H1 (cell line): ENCODE results near the gene ZNF362. TPM values are rescaled to one million over a fixed set of nuclear protein-coding genes. Genes with fewer than 3 reads are reported as not detected.

Experiments
- CTCF ChIA-PET: fragments of 300-600 bp; sonication (Branson Sonifier 250); formaldehyde crosslinking; loops from one replicate; lab custom pipeline; 2021; ENCODE audit not compliant: partially characterized antibody; lab: Charles Lee
- POLR2A ChIA-PET: fragments of 300-600 bp; sonication (Branson Sonifier 250); formaldehyde crosslinking; loops from one replicate; lab custom pipeline; 2021; ENCODE audit warnings: inconsistent platforms; ENCODE audit not compliant: partially characterized antibody; lab: Charles Lee
- DNase-seq, 2 experiments: peaks; one replicate each; pipeline versions ENCODE4 v3.0.0 to v3.0.0-alpha.2; 2010 to 2022; ENCODE audit warnings: low spot score in 2 of 2, low read depth in 1 of 2, mixed read lengths in 1 of 2
- FAIRE-seq: peaks from 2 replicates; lab custom pipeline; 2011; peaks lifted over from hg19 to GRCh38; lab: Jason Lieb, UNC
- H2AFZ ChIP-seq: 2 replicates; pipeline ENCODE4 v1.8.1; 2012; ENCODE audit warnings: low read length, inconsistent platforms
- H2AK5ac ChIP-seq: 2 replicates; pipeline ENCODE4 v1.6.1; 2013; ENCODE audit warnings: low read depth, low read length
- H2BK120ac ChIP-seq: replicated peaks from 2 replicates; pipeline ENCODE3; 2013; ENCODE audit warnings: low read depth, low read length, inconsistent platforms
- H2BK12ac ChIP-seq: 2 replicates; pipeline ENCODE4 v1.6.1; 2013; ENCODE audit warnings: low read depth, low read length
- H2BK15ac ChIP-seq: 2 replicates; pipeline ENCODE4 v1.6.1; 2013; ENCODE audit warnings: low read length
- H2BK20ac ChIP-seq: 2 replicates; pipeline ENCODE4 v1.6.1; 2013; ENCODE audit warnings: low read length
- H2BK5ac ChIP-seq: 2 replicates; pipeline ENCODE4 v1.6.1; 2013; ENCODE audit warnings: low read depth, low read length
- H3K14ac ChIP-seq: 2 replicates; pipeline ENCODE4 v1.6.1; 2013; ENCODE audit warnings: inconsistent platforms; ENCODE audit not compliant: insufficient read length
- H3K18ac ChIP-seq: 2 replicates; pipeline ENCODE4 v1.6.1; 2013; ENCODE audit warnings: low read length; ENCODE audit errors: extremely low read depth
- H3K23ac ChIP-seq: 2 replicates; pipeline ENCODE4 v1.6.1; 2013; ENCODE audit warnings: inconsistent platforms; ENCODE audit not compliant: insufficient read length
- H3K23me2 ChIP-seq: 2 replicates; pipeline ENCODE4 v1.6.1; 2013; ENCODE audit warnings: low read depth, low read length
- H3K27ac ChIP-seq: 2 replicates; pipeline ENCODE4 v1.6.1; 2011; ENCODE audit warnings: low read depth, low read length, inconsistent platforms
- H3K27me3 ChIP-seq, 4 experiments: replicated peaks in 1 of 4; 1 replicate in 1 of 4; 2 replicates in 3 of 4; pipeline versions ENCODE4 v1.6.1 to v1.8.1; 2011 to 2013; ENCODE audit warnings: low read length in 3 of 4, mild to moderate bottlenecking in 3 of 4, inconsistent platforms in 2 of 4, mixed read lengths in 2 of 4, moderate library complexity in 1 of 4; ENCODE audit not compliant: control insufficient read depth in 3 of 4, insufficient read depth in 3 of 4; ENCODE audit errors: extremely low read depth in 1 of 4
- H3K36me3 ChIP-seq, 4 experiments: 2 replicates each; pipeline versions ENCODE4 v1.6.1 to v1.8.1; 2011 to 2013; ENCODE audit warnings: mild to moderate bottlenecking in 4 of 4, low read length in 3 of 4, moderate library complexity in 2 of 4, control low read depth in 1 of 4, inconsistent platforms in 1 of 4; ENCODE audit not compliant: insufficient read depth in 4 of 4, control insufficient read depth in 2 of 4
- H3K4ac ChIP-seq: replicated peaks from 2 replicates; pipeline ENCODE3; 2013; ENCODE audit warnings: low read length, low read depth, mixed read lengths, inconsistent platforms; ENCODE audit not compliant: insufficient read length
- H3K4me1 ChIP-seq, 4 experiments: replicated peaks in 1 of 4; 1 replicate in 1 of 4; 2 replicates in 3 of 4; pipeline versions ENCODE4 v1.6.1 to v1.8.1; 2011 to 2013; ENCODE audit warnings: low read length in 3 of 4, inconsistent platforms in 2 of 4, mixed read lengths in 1 of 4; ENCODE audit not compliant: insufficient read depth in 4 of 4, control insufficient read depth in 3 of 4
- H3K4me2 ChIP-seq, 2 experiments: 2 replicates each; pipeline versions ENCODE4 v1.6.1 to v1.8.1; 2011 to 2013; ENCODE audit warnings: low read depth in 2 of 2, low read length in 2 of 2, control low read depth in 1 of 2, inconsistent platforms in 1 of 2, mild to moderate bottlenecking in 1 of 2; ENCODE audit not compliant: insufficient read depth in 1 of 2
- H3K4me3 ChIP-seq, 4 experiments: fragments of 200-600, 300-600 bp in 1 of 4; sonication (generic), shearing (Covaris generic), sonication (Bioruptor Twin) in 1 of 4; 2 replicates each; pipeline versions ENCODE4 v1.5.1 to v1.8.1; 2011 to 2016; ENCODE audit warnings: low read length in 4 of 4, low read depth in 3 of 4, control low read depth in 2 of 4, inconsistent platforms in 2 of 4, mild to moderate bottlenecking in 2 of 4, mixed read lengths in 1 of 4, moderate library complexity in 1 of 4; ENCODE audit not compliant: insufficient read depth in 2 of 4; ENCODE audit errors: extremely low read depth in 1 of 4
- H3K56ac ChIP-seq: replicated peaks from 2 replicates; pipeline ENCODE3; 2013; ENCODE audit warnings: low read depth, mild to moderate bottlenecking, mixed read lengths, low read length, inconsistent platforms; ENCODE audit not compliant: insufficient read length
- H3K79me1 ChIP-seq: 2 replicates; pipeline ENCODE4 v1.6.1; 2013; ENCODE audit warnings: low read depth, low read length, control low read depth
- H3K79me2 ChIP-seq, 2 experiments: 2 replicates each; pipeline versions ENCODE4 v1.6.1 to v1.8.1; 2012 to 2013; ENCODE audit warnings: low read length in 2 of 2, mild to moderate bottlenecking in 2 of 2, inconsistent platforms in 1 of 2; ENCODE audit not compliant: insufficient read depth in 2 of 2, control insufficient read depth in 1 of 2
- H3K9ac ChIP-seq, 4 experiments: replicated peaks in 1 of 4; 1 replicate in 1 of 4; 2 replicates in 3 of 4; pipeline versions ENCODE4 v1.6.1 to v1.8.1; 2011 to 2013; ENCODE audit warnings: low read depth in 3 of 4, low read length in 3 of 4, control low read depth in 2 of 4, mild to moderate bottlenecking in 2 of 4, moderate library complexity in 2 of 4, inconsistent platforms in 1 of 4; ENCODE audit errors: extremely low read depth in 1 of 4
- H3K9me3 ChIP-seq, 2 experiments: 2 replicates each; pipeline versions ENCODE4 v1.6.1 to v1.8.1; 2012 to 2013; ENCODE audit warnings: mild to moderate bottlenecking in 2 of 2, moderate library complexity in 2 of 2, control low read depth in 1 of 2, inconsistent platforms in 1 of 2, low read depth in 1 of 2, low read length in 1 of 2, mixed read lengths in 1 of 2; ENCODE audit not compliant: insufficient read depth in 2 of 2
- H4K20me1 ChIP-seq, 2 experiments: replicated peaks in 1 of 2; 2 replicates each; pipeline versions ENCODE3 to v1.8.1; 2011 to 2013; ENCODE audit warnings: inconsistent platforms in 2 of 2, low read length in 2 of 2, mild to moderate bottlenecking in 1 of 2; ENCODE audit not compliant: insufficient read depth in 2 of 2, control insufficient read depth in 1 of 2
- H4K5ac ChIP-seq: 2 replicates; pipeline ENCODE4 v1.6.1; 2013; ENCODE audit warnings: low read length, low read depth, mixed read lengths, inconsistent platforms; ENCODE audit not compliant: insufficient read length
- H4K8ac ChIP-seq: 2 replicates; pipeline ENCODE4 v1.8.0; 2013; ENCODE audit warnings: mild to moderate bottlenecking, moderate library complexity, low read length, inconsistent platforms; ENCODE audit not compliant: insufficient read depth; ENCODE audit errors: extremely low read depth
- H4K91ac ChIP-seq: replicated peaks from 2 replicates; pipeline ENCODE3; 2013; ENCODE audit warnings: low read length, mixed read lengths, inconsistent platforms; ENCODE audit not compliant: insufficient read length
- ASH2L ChIP-seq: fragments of 200-600, 300-600 bp; sonication (generic); IDR thresholded peaks from one replicate; pipeline ENCODE4 v1.7.1; 2017; ENCODE audit warnings: low read length
- CHD1 ChIP-seq: IDR thresholded peaks from 2 replicates; pipeline ENCODE4 v1.6.1; 2012; ENCODE audit warnings: low read depth, low read length, improper control_type of control experiment
- EGR1 ChIP-seq: IDR thresholded peaks from 2 replicates; pipeline ENCODE4 v1.6.1; 2011; ENCODE audit warnings: low read depth, low read length, borderline replicate concordance
- EP300 ChIP-seq, 2 experiments: IDR thresholded peaks; 1 replicate in 1 of 2; 2 replicates in 1 of 2; pipeline ENCODE4 v1.6.1; 2011 to 2012; ENCODE audit warnings: low read depth in 2 of 2, low read length in 2 of 2, mild to moderate bottlenecking in 2 of 2, borderline replicate concordance in 1 of 2, inconsistent platforms in 1 of 2, moderate library complexity in 1 of 2
- EZH2 ChIP-seq: fragments of 200-600 bp; sonication (generic); IDR thresholded peaks from 2 replicates; pipeline ENCODE4 v1.7.1; 2012; ENCODE audit warnings: low read depth, mild to moderate bottlenecking, moderate library complexity, low read length, inconsistent platforms; ENCODE audit not compliant: severe bottlenecking
- JUN ChIP-seq: IDR thresholded peaks from 2 replicates; pipeline ENCODE4 v1.6.1; 2011; ENCODE audit warnings: low read depth, mild to moderate bottlenecking, improper control_type of control experiment, low read length
- MAFK ChIP-seq: IDR thresholded peaks from 2 replicates; pipeline ENCODE4 v1.6.1; 2012; ENCODE audit warnings: low read depth, mild to moderate bottlenecking, improper control_type of control experiment, low read length
- RXRA ChIP-seq: IDR thresholded peaks from 2 replicates; pipeline ENCODE4 v1.6.1; 2011; ENCODE audit warnings: low read depth, mild to moderate bottlenecking, low read length, moderate library complexity; ENCODE audit not compliant: insufficient read depth
- SAP30 ChIP-seq: fragments of 300-600 bp; sonication (generic); IDR thresholded peaks from 2 replicates; pipeline ENCODE4 v1.7.1; 2012; ENCODE audit warnings: low read length, moderate library complexity, mild to moderate bottlenecking, inconsistent platforms; ENCODE audit not compliant: insufficient read depth, insufficient replicate concordance
- SP4 ChIP-seq: IDR thresholded peaks from 2 replicates; pipeline ENCODE4 v1.6.1; 2012; ENCODE audit warnings: low read length, inconsistent platforms
- SUZ12 ChIP-seq: fragments of 200-600 bp; sonication (generic); IDR thresholded peaks from 2 replicates; pipeline ENCODE4 v1.6.1; 2012; ENCODE audit warnings: mild to moderate bottlenecking, inconsistent platforms, low read length, moderate library complexity, mixed read lengths
- TAF1 ChIP-seq: IDR thresholded peaks from 2 replicates; pipeline ENCODE4 v1.6.1; 2011; ENCODE audit warnings: mild to moderate bottlenecking, low read depth, low read length
- TCF12 ChIP-seq: IDR thresholded peaks from 2 replicates; pipeline ENCODE4 v1.6.1; 2011; ENCODE audit warnings: low read depth, mild to moderate bottlenecking, low read length
- WGBS, 2 experiments: shearing (Covaris generic) in 1 of 2; methylation state at CpG; one replicate each; pipeline versions ENCODE4 v1.1.6 to v1.1.7; 2013 to 2015; ENCODE audit warnings: low lambda C conversion rate in 2 of 2, mixed read lengths in 2 of 2, inconsistent platforms in 1 of 2, low coverage in 1 of 2, missing lambda C conversion rate in 1 of 2; ENCODE audit not compliant: insufficient replicate concordance in 2 of 2, insufficient coverage in 1 of 2, insufficient read length in 1 of 2; ENCODE audit errors: extremely low coverage in 1 of 2, missing lambda C conversion rate in 1 of 2; 5-methylcytosine and 5-hydroxymethylcytosine counted together
- polyA plus RNA-seq, 7 experiments: library from polyadenylated mRNA; depleted of rRNA in 3 of 7; stranded (reverse) in 5 of 7; unstranded in 2 of 7; fragments of >200 nt in 5 of 7; fragments of 200-250 nt in 2 of 7; gene quantifications; 1 replicate in 5 of 7; 2 replicates in 1 of 7; 4 replicates in 1 of 7; pipeline versions ENCODE4 v1.2.1 to v1.2.3, GENCODE V29; 2011 to 2013; ENCODE audit warnings: missing spikeins in 2 of 7, mixed read lengths in 2 of 7
- total RNA-seq: library from RNA; stranded (reverse); fragmentation: NEBNext Ultra II Directional; extraction: Animal tissue kit (Norgen Biotek cat#: 25700); gene quantifications from 2 replicates; pipeline ENCODE4 v1.2.1, GENCODE V29; 2021

Gene ZNF362
- total and polyA plus RNA-seq, 2 of the 8 experiments (the other 6 are each of a cell fraction or from before 2014, with no cell fraction given) = 24.2 to 27.8 TPM

- FAIRE-seq (no peak), DNase-seq (peak in 1 of 2 experiments; percentile 44)
- no peak overlapping the region for H3K4me3 ChIP-seq
- H3K56ac ChIP-seq = no peak overlapping the region
- H3K23me2 ChIP-seq = no peaks in the 10 kb centered on the region
- no peak overlapping the region for H2BK20ac ChIP-seq
- ChIA-PET CTCF (interaction anchor here (1.0 to 1.2 kb wide), 3 partner anchors 18 to 130 kb away, joined by 3 read pairs; no protein-coding TSS in a partner anchor), POLR2A (interaction anchor here (1.3 kb wide), 1 partner anchor 18 kb away, joined by 4 read pairs; no protein-coding TSS in a partner anchor)
- H3K4me1 ChIP-seq = peaks cover 0 to 7% (median 5%) of the 10 kb centered on the region in 4 experiments; a peak in 5 of 7 replicates
- no peak overlapping the region for H4K8ac ChIP-seq
- H3K27me3 ChIP-seq = no peaks in the 10 kb centered on the region
- 73% methylated on average over 6 of the region's 7 CpGs; no CpG with 5 or more reads in 1 of the 2 experiments for WGBS, 2 experiments
- no peak overlapping the region for H3K14ac ChIP-seq
- no peak overlapping the region for H3K9ac ChIP-seq
- H3K9me3 ChIP-seq = no peaks in the 10 kb centered on the region
- peak overlapping the region in 1 of 2 experiments; percentile 9; a peak in 1 of 4 replicates for H3K4me2 ChIP-seq
- H3K27ac ChIP-seq = no peak overlapping the region
- H4K20me1 ChIP-seq = no peaks in the 10 kb centered on the region
- no peak overlapping the region for H3K23ac ChIP-seq
- no peaks in the 10 kb centered on the region; the same call in 1 of the 2 replicates for H3K79me1 ChIP-seq
- no peak overlapping the region for H4K5ac ChIP-seq
- no peak overlapping the region for H2BK120ac ChIP-seq
- H2AFZ ChIP-seq = peak overlapping the region; percentile 66; the same call in 1 of the 2 replicates
- H2BK12ac ChIP-seq = peak overlapping the region; percentile 81; the same call in 1 of the 2 replicates
- H2BK5ac ChIP-seq = no peak overlapping the region; the same call in 1 of the 2 replicates
- H3K18ac ChIP-seq = no peak overlapping the region
- H3K79me2 ChIP-seq = no peaks in the 10 kb centered on the region
- H3K36me3 ChIP-seq = no peaks in the 10 kb centered on the region
- peak overlapping the region; percentile 6 for H3K4ac ChIP-seq
- H2BK15ac ChIP-seq = 0 out of 2 replicates have a peak overlapping the region, but pooled peaks have one; percentile 14
- H2AK5ac ChIP-seq = no peak overlapping the region
- H4K91ac ChIP-seq = no peak overlapping the region
- TF ChIP-seq ASH2L (no peak), EGR1 (no peak), MAFK (no peak), EZH2 (no peak), TCF12 (no peak), JUN (no peak), SAP30 (no peak), EP300 (IDR thresholded peaks at IDR 0.05; ENCODE audit: borderline replicate concordance in 1 of 2, low read depth in 2 of 2, low read length in 2 of 2) (no peak), SP4 (no peak), RXRA (no peak), CHD1 (no peak), SUZ12 (no peak), TAF1 (no peak)
These were observed 21.7 kb upstream of the ZNF362 start for GRCh38 chr1:33234588-33234990.
